ENCODE data around the gene HEXD.

The HEXD gene

GRCh38 chr17:82440991-82441627 is 23.0 kb downstream of the HEXD start:
- peaks cover 49% of the 10 kb centered on the region for H3K36me3 ChIP-seq (ENCODE audit: control insufficient read depth, low read length)
- H4K20me1 ChIP-seq (ENCODE audit: control insufficient read depth, insufficient read depth, low read depth, low read length): no peaks in the 10 kb centered on the region
- no peak overlapping the region for H3K4me2 ChIP-seq (ENCODE audit: low read length)
- no peaks in the 10 kb centered on the region for H3K27me3 ChIP-seq (ENCODE audit: control insufficient read depth, low read length)
- H3K4me1 ChIP-seq (ENCODE audit: control insufficient read depth, low read length): peaks cover 22% of the 10 kb centered on the region
- H3F3A ChIP-seq (ENCODE audit: control insufficient read depth, insufficient read depth): peaks cover 5% of the 10 kb centered on the region; the same call in 1 of the 2 replicates
- TF ChIP-seq EZH2phosphoT487 (IDR thresholded peaks at IDR 0.05; ENCODE audit: borderline replicate concordance, low read length): no peak
- no peak for TF ChIP-seq CTCF (IDR thresholded peaks at IDR 0.05; ENCODE audit: low read depth, low read length, poor library complexity, severe bottlenecking)
- H3K4me3 ChIP-seq (ENCODE audit: low read length): no peak overlapping the region
- no peaks in the 10 kb centered on the region for H3K9me2 ChIP-seq (replicated peaks; ENCODE audit: control insufficient read depth, low read length)
- peaks cover 3% of the 10 kb centered on the region; the same call in 1 of the 2 replicates for H3K9me3 ChIP-seq (ENCODE audit: control insufficient read depth, insufficient read depth, low read length)
- peaks cover 4% of the 10 kb centered on the region for H3K79me2 ChIP-seq (ENCODE audit: control insufficient read depth, low read length)
- H3K27ac ChIP-seq (ENCODE audit: low read depth, low read length): peak overlapping the region; percentile 10; the same call in 1 of the 2 replicates

GRCh38 chr17:82441691-82442487 is 23.7 kb downstream of the HEXD start:
- TF ChIP-seq EZH2phosphoT487 (IDR thresholded peaks at IDR 0.05; ENCODE audit: borderline replicate concordance, low read length): no peak
- TF ChIP-seq CTCF (IDR thresholded peaks at IDR 0.05; ENCODE audit: low read depth, low read length, poor library complexity, severe bottlenecking): no peak
- no peak overlapping the region for H3K4me2 ChIP-seq (ENCODE audit: low read length)
- H3K9me2 ChIP-seq (replicated peaks; ENCODE audit: control insufficient read depth, low read length): no peaks in the 10 kb centered on the region
- H4K20me1 ChIP-seq (ENCODE audit: control insufficient read depth, insufficient read depth, low read depth, low read length): no peaks in the 10 kb centered on the region
- H3K27ac ChIP-seq (ENCODE audit: low read depth, low read length): peak overlapping the region; percentile 1; the same call in 1 of the 2 replicates
- no peaks in the 10 kb centered on the region for H3K27me3 ChIP-seq (ENCODE audit: control insufficient read depth, low read length)
- H3K79me2 ChIP-seq (ENCODE audit: control insufficient read depth, low read length): peaks cover 12% of the 10 kb centered on the region
- H3K9me3 ChIP-seq (ENCODE audit: control insufficient read depth, insufficient read depth, low read length): peaks cover 3% of the 10 kb centered on the region; the same call in 1 of the 2 replicates
- H3F3A ChIP-seq (ENCODE audit: control insufficient read depth, insufficient read depth): peaks cover 5% of the 10 kb centered on the region; the same call in 1 of the 2 replicates
- peaks cover 22% of the 10 kb centered on the region for H3K4me1 ChIP-seq (ENCODE audit: control insufficient read depth, low read length)
- peaks cover 56% of the 10 kb centered on the region for H3K36me3 ChIP-seq (ENCODE audit: control insufficient read depth, low read length)
- H3K4me3 ChIP-seq (ENCODE audit: low read length): no peak overlapping the region

GRCh38 chr17:82442643-82443464 is 24.7 kb downstream of the HEXD start:
- no peak for TF ChIP-seq EZH2phosphoT487 (IDR thresholded peaks at IDR 0.05; ENCODE audit: borderline replicate concordance, low read length)
- no peak for TF ChIP-seq CTCF (IDR thresholded peaks at IDR 0.05; ENCODE audit: low read depth, low read length, poor library complexity, severe bottlenecking)
- Histone ChIP-seq H3K4me3 (ENCODE audit: low read length) (no peak overlapping the region), H3K27me3 (ENCODE audit: control insufficient read depth, low read length) (no peaks in the 10 kb centered on the region), H3F3A (ENCODE audit: control insufficient read depth, insufficient read depth) (peaks cover 5% of the 10 kb centered on the region; the same call in 1 of the 2 replicates), H3K27ac (ENCODE audit: low read depth, low read length) (no peak overlapping the region), H4K20me1 (ENCODE audit: control insufficient read depth, insufficient read depth, low read depth, low read length) (no peaks in the 10 kb centered on the region; the same call in 1 of the 2 replicates), H3K36me3 (ENCODE audit: control insufficient read depth, low read length) (peaks cover 61% of the 10 kb centered on the region), H3K9me3 (ENCODE audit: control insufficient read depth, insufficient read depth, low read length) (peaks cover 3% of the 10 kb centered on the region; the same call in 1 of the 2 replicates), H3K4me1 (ENCODE audit: control insufficient read depth, low read length) (peaks cover 25% of the 10 kb centered on the region), H3K79me2 (ENCODE audit: control insufficient read depth, low read length) (peaks cover 20% of the 10 kb centered on the region), H3K9me2 (replicated peaks; ENCODE audit: control insufficient read depth, low read length) (no peaks in the 10 kb centered on the region), H3K4me2 (ENCODE audit: low read length) (no peak overlapping the region)
